BLaER1 (cell line): ENCODE measurements around the gene UBE4A.

ENCODE experiments used
- H3K27ac ChIP-seq: shearing (Covaris generic); formaldehyde crosslinking; 2 replicates; pipeline ENCODE4 v1.8.1; 2022
- H3K27me3 ChIP-seq: shearing (Covaris generic); formaldehyde crosslinking; 2 replicates; pipeline ENCODE4 v1.8.1; 2022
- H3K36me3 ChIP-seq: shearing (Covaris generic); formaldehyde crosslinking; 2 replicates; pipeline ENCODE4 v1.8.1; 2022
- H3K4me1 ChIP-seq: shearing (Covaris generic); formaldehyde crosslinking; 2 replicates; pipeline ENCODE4 v1.8.1; 2022
- H3K4me2 ChIP-seq: shearing (Covaris generic); formaldehyde crosslinking; 2 replicates; pipeline ENCODE4 v1.8.1; 2022
- H3K4me3 ChIP-seq: shearing (Covaris generic); formaldehyde crosslinking; 2 replicates; pipeline ENCODE4 v1.8.1; 2022
- H3K9ac ChIP-seq: shearing (Covaris generic); formaldehyde crosslinking; 2 replicates; pipeline ENCODE4 v1.8.1; 2022
- H3K9me3 ChIP-seq: shearing (Covaris generic); formaldehyde crosslinking; 2 replicates; pipeline ENCODE4 v1.8.1; 2022
- H4K20me1 ChIP-seq: shearing (Covaris generic); formaldehyde crosslinking; 2 replicates; pipeline ENCODE4 v1.8.1; 2022
- Cebpa-rat ChIP-seq: shearing (Covaris generic); IDR thresholded peaks from 2 replicates; pipeline ENCODE4 v1.8.1; 2022

The UBE4A gene

GRCh38 chr11:118435290-118435892 is 76.0 kb downstream of the UBE4A start:
- H3K27ac ChIP-seq, result peak overlapping the region; percentile 92
- TF ChIP-seq Cebpa-rat, result no peak
- peak overlapping the region; percentile 100 for H3K4me3 ChIP-seq

GRCh38 chr11:118435893-118436624 is 76.7 kb downstream of the UBE4A start, which contains the start of gene KMT2A:
Gene KMT2A, plus strand, starts transcription at chr11:118436492. Its CDS starts 21 bp downstream, at chr11:118436513.
- Histone ChIP-seq H3K27me3 (no peaks in the 10 kb centered on the region), H4K20me1 (peaks cover 45% of the 10 kb centered on the region), H3K9ac (peak within 1 kb of the TSS; percentile 95), H3K36me3 (peaks cover 6% of the 10 kb centered on the region; the same call in 1 of the 2 replicates), H3K4me1 (peaks cover 45% of the 10 kb centered on the region), H3K4me2 (peak within 1 kb of the TSS; percentile 95), H3K4me3 (peak within 1 kb of the TSS; percentile 100), H3K9me3 (no peaks in the 10 kb centered on the region), H3K27ac (peak within 1 kb of the TSS; percentile 94)
- TF ChIP-seq Cebpa-rat, result no peak

More at GRCh38 chr11:118435290-118435892, 76.0 kb downstream of the UBE4A start:
- Histone ChIP-seq H3K4me1 (peaks cover 41% of the 10 kb centered on the region), H3K4me2 (peak overlapping the region; percentile 89), H3K9me3 (no peaks in the 10 kb centered on the region), H4K20me1 (peaks cover 38% of the 10 kb centered on the region), H3K9ac (peak overlapping the region; percentile 82), H3K36me3 (peaks cover 5% of the 10 kb centered on the region; the same call in 1 of the 2 replicates), H3K27me3 (no peaks in the 10 kb centered on the region)

- H4K20me1 ChIP-seq, result peaks cover 52% of the 10 kb centered on the region
- peaks cover 12% of the 10 kb centered on the region for H3K36me3 ChIP-seq
- H3K27ac ChIP-seq, result peak overlapping the region; percentile 94
- H3K9me3 ChIP-seq, result no peaks in the 10 kb centered on the region
- peak overlapping the region; percentile 100 for H3K4me3 ChIP-seq
- no peak for TF ChIP-seq Cebpa-rat
- H3K4me2 ChIP-seq, result peak overlapping the region; percentile 95
- peak overlapping the region; percentile 95 for H3K9ac ChIP-seq
- H3K27me3 ChIP-seq, result no peaks in the 10 kb centered on the region
- H3K4me1 ChIP-seq, result peaks cover 49% of the 10 kb centered on the region
These were observed 77.3 kb downstream of the UBE4A start for GRCh38 chr11:118436639-118437207.

- peaks cover 19% of the 10 kb centered on the region for H3K36me3 ChIP-seq
- TF ChIP-seq Cebpa-rat, result no peak
- peaks cover 59% of the 10 kb centered on the region for H4K20me1 ChIP-seq
- H3K9me3 ChIP-seq, result no peaks in the 10 kb centered on the region
- H3K4me3 ChIP-seq, result peak overlapping the region; percentile 100
- peaks cover 54% of the 10 kb centered on the region for H3K4me1 ChIP-seq
- peak overlapping the region; percentile 94 for H3K27ac ChIP-seq
- no peaks in the 10 kb centered on the region for H3K27me3 ChIP-seq
- peak overlapping the region; percentile 95 for H3K9ac ChIP-seq
- peak overlapping the region; percentile 95 for H3K4me2 ChIP-seq
These were observed 78.1 kb downstream of the UBE4A start for GRCh38 chr11:118437208-118438125.

- peak overlapping the region; percentile 95 for H3K9ac ChIP-seq
- peaks cover 51% of the 10 kb centered on the region for H3K4me1 ChIP-seq
These were observed 79.0 kb downstream of the UBE4A start for GRCh38 chr11:118438314-118438931.

GRCh38 chr11:118439646-118440045 is 80.2 kb downstream of the UBE4A start:
- H3K4me2 ChIP-seq, result peak overlapping the region; percentile 95
- H3K27me3 ChIP-seq, result no peaks in the 10 kb centered on the region
- peaks cover 81% of the 10 kb centered on the region for H4K20me1 ChIP-seq
- H3K27ac ChIP-seq, result no peak overlapping the region
- no peaks in the 10 kb centered on the region for H3K9me3 ChIP-seq
- no peak overlapping the region for H3K9ac ChIP-seq
- peak overlapping the region; percentile 100 for H3K4me3 ChIP-seq
- TF ChIP-seq Cebpa-rat, result no peak
- H3K36me3 ChIP-seq, result peaks cover 33% of the 10 kb centered on the region
- H3K4me1 ChIP-seq, result peaks cover 39% of the 10 kb centered on the region

More at GRCh38 chr11:118438314-118438931, 79.0 kb downstream of the UBE4A start:
- H3K4me2 ChIP-seq, result peak overlapping the region; percentile 95
- no peaks in the 10 kb centered on the region for H3K9me3 ChIP-seq
- no peak for TF ChIP-seq Cebpa-rat
- peak overlapping the region; percentile 100 for H3K4me3 ChIP-seq
- peaks cover 69% of the 10 kb centered on the region for H4K20me1 ChIP-seq
- no peaks in the 10 kb centered on the region for H3K27me3 ChIP-seq
- peak overlapping the region; percentile 64 for H3K27ac ChIP-seq
- H3K36me3 ChIP-seq, result peaks cover 25% of the 10 kb centered on the region

- Histone ChIP-seq H3K27ac (no peak overlapping the region), H4K20me1 (peaks cover 100% of the 10 kb centered on the region), H3K27me3 (no peaks in the 10 kb centered on the region), H3K4me3 (no peak overlapping the region), H3K9me3 (no peaks in the 10 kb centered on the region), H3K36me3 (peaks cover 55% of the 10 kb centered on the region), H3K9ac (peak overlapping the region; percentile 16; the same call in 1 of the 2 replicates), H3K4me2 (peak overlapping the region; percentile 25), H3K4me1 (peaks cover 38% of the 10 kb centered on the region)
- TF ChIP-seq Cebpa-rat, result no peak
These were observed 82.4 kb downstream of the UBE4A start for GRCh38 chr11:118441770-118442275.

GRCh38 chr11:118442301-118442700 is 82.9 kb downstream of the UBE4A start:
- Histone ChIP-seq H4K20me1 (peaks cover 100% of the 10 kb centered on the region), H3K9me3 (no peaks in the 10 kb centered on the region), H3K4me3 (no peak overlapping the region), H3K4me1 (peaks cover 38% of the 10 kb centered on the region), H3K4me2 (peak overlapping the region; percentile 25; the same call in 1 of the 2 replicates), H3K27ac (no peak overlapping the region), H3K27me3 (no peaks in the 10 kb centered on the region), H3K36me3 (peaks cover 59% of the 10 kb centered on the region), H3K9ac (peak overlapping the region; percentile 16; the same call in 1 of the 2 replicates)
- no peak for TF ChIP-seq Cebpa-rat
